ENCODE measurements around the gene ZNF281.

ZNF281 gene

DNA sequence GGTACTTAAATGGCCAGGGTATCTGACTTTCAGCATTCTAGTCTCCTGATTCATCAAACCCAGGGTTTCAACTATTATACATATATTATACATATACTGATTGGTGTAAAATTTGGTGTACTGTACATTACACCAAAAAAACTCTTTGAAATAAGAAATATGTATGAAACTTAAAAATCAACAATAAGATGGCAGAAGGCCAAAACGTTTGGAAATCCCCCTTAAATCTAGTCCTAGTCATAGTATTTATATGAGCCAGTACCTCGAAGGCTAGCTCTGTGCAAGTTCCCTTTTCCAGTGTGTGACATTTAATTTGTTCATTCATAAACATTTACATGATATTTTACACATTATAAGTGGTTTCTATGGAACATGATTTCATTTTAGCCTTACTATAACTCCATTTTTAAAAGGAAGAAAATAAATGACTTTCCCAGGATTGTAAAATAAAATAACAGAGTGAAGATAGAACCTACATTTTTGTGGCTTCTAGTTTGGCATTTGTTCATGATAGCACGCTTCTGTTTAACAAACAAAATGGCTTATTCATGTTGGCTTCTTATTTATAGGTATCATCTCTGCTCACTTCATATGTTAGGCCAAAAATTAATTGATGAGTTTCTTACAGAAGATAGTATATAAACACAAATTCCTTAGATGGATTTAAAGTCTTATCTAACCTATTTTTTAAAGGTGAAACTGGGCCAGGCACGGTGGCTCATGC lies 18.8 kb upstream of the ZNF281 start:
- TF ChIP-seq, protein P1, sequence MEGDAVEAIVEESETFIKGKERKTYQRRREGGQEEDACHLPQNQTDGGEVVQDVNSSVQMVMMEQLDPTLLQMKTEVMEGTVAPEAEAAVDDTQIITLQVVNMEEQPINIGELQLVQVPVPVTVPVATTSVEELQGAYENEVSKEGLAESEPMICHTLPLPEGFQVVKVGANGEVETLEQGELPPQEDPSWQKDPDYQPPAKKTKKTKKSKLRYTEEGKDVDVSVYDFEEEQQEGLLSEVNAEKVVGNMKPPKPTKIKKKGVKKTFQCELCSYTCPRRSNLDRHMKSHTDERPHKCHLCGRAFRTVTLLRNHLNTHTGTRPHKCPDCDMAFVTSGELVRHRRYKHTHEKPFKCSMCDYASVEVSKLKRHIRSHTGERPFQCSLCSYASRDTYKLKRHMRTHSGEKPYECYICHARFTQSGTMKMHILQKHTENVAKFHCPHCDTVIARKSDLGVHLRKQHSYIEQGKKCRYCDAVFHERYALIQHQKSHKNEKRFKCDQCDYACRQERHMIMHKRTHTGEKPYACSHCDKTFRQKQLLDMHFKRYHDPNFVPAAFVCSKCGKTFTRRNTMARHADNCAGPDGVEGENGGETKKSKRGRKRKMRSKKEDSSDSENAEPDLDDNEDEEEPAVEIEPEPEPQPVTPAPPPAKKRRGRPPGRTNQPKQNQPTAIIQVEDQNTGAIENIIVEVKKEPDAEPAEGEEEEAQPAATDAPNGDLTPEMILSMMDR (IDR thresholded peaks at IDR 0.05; ENCODE audit: extremely low read depth, missing control alignments) = no peak
- peak; percentile 24 for DNase-seq (ENCODE audit: low spot score)

DNA sequence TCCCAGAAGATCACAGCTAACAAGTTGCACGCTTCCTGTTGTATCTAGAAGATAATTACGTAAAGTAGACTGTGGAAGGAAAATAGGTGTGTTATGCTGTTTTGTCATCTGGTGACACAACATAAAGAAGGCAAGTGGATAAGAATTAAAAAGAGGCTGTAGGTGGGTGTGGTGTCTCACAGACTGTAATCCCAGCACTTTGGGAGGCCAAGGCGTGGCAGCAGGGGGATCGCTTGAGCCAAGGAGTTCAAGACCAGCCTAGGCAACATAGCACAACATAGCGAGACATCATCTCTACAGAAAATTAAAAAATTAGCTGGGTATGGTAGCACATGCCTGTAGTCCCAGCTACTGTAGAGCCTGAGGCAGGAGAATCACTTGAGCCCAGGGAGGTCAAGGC lies 17.9 kb upstream of the ZNF281 start:
- DNase-seq (ENCODE audit: low spot score) = no peak
- TF ChIP-seq, protein P1 (IDR thresholded peaks at IDR 0.05; ENCODE audit: extremely low read depth, missing control alignments) = no peak

DNA sequence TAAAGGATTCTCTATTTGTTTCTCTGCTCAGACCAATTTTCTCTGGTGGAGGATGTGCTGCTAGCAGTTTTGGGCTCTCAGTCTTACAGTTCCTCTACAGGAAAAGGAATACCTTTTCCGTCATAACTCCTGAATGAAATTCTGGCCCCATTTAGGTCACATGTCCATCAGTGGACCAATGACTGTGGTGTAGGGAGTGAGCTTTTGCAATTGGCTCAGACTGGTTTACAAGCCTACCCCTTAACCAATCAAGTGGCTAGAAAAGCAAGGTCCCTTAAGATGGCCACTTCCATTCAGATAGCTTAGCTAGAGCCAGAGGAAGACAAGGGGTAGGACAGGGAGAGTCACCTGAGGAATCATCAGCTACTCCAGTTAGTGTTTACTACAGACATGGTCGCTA lies 16.4 kb upstream of the ZNF281 start:
- TF ChIP-seq, protein P1 (IDR thresholded peaks at IDR 0.05; ENCODE audit: extremely low read depth, missing control alignments) = no peak
- DNase-seq (ENCODE audit: low spot score) = no peak

DNA sequence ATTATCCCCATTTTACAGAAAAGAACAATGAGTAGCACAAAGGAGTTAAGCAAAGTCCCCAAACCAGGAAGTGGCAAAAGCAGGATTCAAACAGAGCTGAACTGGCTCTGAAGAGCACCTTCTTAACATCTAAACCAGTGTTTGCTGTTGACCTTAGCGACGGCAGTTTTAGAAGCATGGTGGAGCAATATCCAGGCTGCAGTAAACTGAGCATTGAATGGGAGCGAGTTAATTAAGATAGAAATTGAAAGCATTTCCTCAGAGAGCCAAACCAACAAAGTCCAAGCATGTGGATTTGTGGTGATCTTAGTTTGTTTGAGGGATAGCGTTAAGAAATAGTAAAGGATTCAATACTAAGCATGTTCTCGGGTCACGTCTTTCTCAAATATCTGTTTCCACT lies 13.4 kb upstream of the ZNF281 start:
- TF ChIP-seq, protein P1 (IDR thresholded peaks at IDR 0.05; ENCODE audit: extremely low read depth, missing control alignments) = no peak
- DNase-seq (ENCODE audit: low spot score) = no peak

DNA sequence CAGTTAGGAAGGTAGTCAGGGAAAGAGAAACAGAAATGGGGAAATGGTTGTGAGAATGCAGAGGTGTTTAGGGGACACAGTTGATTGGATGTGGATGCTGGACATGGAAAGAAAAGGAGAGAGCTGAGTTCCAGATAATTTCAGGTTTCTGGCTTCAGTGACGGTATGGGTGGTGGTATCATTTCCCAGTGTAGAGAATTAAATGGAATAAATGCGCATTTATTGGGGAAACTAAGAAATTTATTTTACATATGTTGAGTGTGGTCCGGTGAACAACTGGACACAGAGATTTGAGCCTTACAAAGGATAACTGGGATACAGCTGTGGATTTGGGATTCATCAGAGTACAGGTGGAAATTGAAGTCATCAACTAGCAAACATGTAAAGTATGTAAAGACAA lies 12.4 kb upstream of the ZNF281 start:
- TF ChIP-seq, protein P1 (IDR thresholded peaks at IDR 0.05; ENCODE audit: extremely low read depth, missing control alignments) = no peak
- no peak for DNase-seq (ENCODE audit: low spot score)

DNA sequence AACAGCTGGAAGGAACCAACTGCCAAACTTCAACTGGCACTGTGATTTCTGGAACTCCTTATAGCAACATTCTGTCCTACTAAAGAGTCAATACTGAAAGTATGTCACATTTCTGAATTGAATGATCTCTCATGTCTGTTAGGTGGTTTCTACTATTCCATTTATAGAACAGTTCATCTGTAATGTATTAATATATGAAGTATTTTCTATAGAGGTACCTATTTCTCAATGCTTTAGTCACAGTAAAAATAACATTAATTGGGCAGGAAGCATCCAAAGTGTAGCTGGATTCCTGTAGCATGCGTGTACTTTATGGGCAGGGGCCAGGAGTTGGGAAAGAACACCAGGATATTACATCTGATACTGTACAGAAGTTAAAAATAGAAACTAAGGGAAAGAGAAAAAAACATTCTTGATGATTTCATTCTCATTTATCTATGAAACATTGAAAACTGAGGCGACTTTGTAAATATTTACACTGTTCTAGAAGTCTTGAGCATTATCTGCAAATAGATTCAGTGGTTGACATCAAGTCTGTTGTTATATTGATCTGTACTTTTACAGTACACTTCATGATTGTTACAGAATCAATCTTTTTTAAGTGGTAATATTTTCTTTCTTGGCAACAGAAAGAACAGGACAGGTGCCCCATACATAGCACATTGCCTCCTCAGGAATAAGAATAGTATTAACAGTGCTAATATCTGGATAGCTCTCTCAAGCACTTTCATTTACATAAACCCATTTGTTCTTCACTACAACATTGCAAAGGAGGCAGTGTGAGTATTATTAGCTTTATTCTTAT lies 6.2 kb upstream of the ZNF281 start:
- DNase-seq (ENCODE audit: low spot score) = peak; percentile 40
- TF ChIP-seq, protein P1 (IDR thresholded peaks at IDR 0.05; ENCODE audit: extremely low read depth, missing control alignments) = no peak

DNA sequence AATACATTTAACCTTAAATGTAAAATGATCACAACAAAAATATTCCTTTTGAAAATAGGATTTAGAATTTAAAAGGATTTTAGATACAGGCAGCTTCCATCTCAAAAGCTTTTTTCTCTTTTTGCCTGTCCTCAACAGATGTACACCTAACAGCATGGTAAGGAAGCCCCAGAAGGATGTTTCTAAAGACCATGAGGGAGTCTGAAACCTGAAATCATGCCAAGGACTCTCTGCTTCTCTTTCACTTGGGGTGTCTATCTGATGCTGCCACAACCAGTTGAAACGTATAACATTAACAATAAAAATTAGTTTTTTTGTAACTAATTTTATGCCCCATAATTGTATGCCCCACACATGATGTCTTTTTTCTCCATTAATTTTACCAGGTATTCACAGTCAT lies 5.4 kb upstream of the ZNF281 start:
- no peak for DNase-seq (ENCODE audit: low spot score)
- TF ChIP-seq, protein P1 (IDR thresholded peaks at IDR 0.05; ENCODE audit: extremely low read depth, missing control alignments) = no peak

All from GM20000 (cell line).